HTERT RPE-1 (cell line): ENCODE results near the gene ADGRL4.
"Not testable (repeated sequence)": the region's sequence is repeated elsewhere in the genome, so short reads cannot be mapped to it uniquely, and the experiment has no call there.

ENCODE experiments used
- in situ Hi-C: fragments of 300-500 bp; cut with MboI; formaldehyde crosslinking; loops from 4 replicates; pipeline ENCODE4 v1.14.3; 2020; ENCODE audit warnings: low sequenced_read_pairs

Gene ADGRL4

DNA sequence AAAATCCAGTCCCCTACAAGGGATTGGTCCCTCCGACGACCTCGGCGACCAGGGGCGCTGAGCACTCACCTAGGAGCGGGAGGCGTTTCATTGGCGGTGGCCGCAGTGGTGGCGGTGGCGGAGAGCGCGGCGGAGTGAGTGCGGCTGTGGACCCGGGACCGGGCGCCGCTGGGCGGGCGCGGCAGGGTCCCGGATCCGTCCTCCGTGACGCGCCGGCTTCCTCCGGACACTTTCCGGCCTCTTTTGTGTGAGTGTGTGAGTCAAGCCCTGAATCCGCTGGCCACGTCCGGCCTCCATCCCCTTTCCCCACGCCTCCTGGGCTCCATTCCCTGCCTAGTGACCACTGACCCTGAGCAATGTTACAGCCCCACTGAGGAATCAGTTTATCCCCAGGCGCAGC, at the start of gene ADGRL4:
ADGRL4 (minus strand) TSS at position 167 of the 400 bp plus-strand sequence; CDS start at position 91, 76 bp downstream.
- in situ Hi-C loops, result no loop called here

DNA sequence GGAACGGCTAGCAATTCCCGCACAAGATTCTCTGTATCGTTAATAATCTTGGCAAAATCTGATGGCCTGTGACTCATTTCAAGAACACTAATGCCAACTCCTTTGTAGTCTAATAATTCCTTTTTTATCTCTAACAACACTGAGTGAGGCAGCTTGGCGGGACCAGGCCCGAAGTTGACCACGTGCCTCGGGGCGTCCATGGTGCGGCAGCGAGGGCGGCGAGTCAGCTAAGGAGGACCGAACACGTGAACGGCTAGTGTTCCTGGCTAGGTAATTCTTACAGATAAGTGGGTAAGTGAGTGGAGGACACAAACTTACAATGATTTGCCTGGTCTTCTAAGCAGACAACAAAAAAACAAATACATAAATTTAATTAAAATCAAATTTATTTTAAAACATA, 49.3 kb upstream of the ADGRL4 start:
- in situ Hi-C loops, result no loop called here

DNA sequence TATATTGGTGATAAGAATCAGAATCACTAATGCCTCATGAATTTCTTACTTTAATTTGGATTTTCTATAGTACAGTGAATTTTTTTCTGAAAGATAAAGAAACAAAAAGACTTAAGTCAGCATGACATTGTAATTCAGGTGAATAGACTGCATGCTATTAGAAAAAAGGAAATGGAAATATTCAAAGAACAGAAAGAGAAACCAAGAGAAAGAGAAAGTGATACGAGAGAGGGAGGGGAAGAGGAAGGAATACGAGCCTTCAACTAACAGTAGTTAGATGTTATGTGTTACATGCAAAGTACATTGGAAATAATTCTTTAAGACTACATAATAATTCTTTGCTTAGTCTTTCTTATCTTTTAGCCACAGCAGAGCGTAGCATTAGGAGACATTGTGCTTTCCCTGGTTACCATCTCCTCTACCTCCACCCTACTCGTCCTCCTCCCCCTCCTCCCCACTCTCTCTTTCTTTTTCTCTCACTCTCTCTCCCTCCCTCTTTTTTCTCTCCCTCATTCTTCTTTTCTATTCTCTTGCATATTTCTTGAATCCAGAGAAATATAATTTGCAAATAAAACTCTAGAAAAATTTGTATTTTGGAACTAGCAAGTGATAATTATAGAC, 46.4 kb upstream of the ADGRL4 start:
- in situ Hi-C loops, result no loop called here

DNA sequence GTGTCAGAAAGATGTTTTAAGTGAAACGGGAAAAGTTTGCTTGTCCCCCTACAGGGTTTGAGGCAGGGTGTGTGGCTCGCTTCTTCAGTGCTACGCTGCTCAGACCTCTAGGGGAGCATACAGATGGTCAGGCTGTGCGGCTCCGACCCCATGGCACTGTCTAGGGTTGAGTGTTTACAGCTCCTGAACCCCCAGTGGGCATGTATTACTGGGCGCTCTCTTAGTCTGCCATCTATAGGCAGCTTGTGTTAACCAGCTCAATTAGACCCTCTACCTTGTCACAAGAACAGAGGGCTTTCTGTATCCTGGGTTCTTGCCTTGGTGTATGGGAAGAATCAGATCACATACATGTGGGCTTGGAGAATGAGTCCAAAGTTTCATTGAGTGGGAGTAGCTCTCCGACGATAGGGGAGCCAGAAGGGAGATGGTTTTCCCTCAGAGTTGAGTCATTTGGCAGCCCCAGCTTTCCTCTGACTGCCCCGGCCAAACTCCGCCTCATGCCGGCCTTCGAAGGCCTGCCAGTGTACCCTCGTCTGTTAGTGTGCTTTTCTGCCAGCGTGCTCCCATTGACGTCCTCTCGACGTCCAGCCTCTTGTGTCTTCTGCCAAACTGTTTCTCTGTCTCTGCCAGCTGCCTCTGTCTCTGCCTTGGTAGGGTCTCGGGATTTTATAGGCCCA, 38.6 kb upstream of the ADGRL4 start:
- in situ Hi-C loops, result no loop called here

DNA sequence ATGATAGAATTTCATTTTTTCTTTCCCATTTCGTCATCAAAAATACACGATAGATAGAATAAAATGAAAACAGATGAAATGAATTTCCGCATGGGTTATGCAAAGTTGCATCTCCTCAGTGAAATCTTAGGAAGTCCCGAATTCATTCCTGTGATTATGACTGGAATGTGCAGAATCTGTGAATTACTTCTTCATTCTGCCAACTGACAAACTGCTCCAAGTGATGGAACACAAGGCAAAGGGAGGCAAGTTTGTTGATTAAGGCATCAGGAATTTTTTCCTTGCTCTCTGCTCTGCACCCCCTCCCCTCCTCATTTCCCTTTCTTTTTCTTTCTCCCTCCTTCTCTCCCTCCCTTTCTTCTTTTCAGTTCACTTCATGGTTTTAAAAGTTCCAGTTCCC, 37.0 kb upstream of the ADGRL4 start:
- in situ Hi-C loops, result no loop called here

DNA sequence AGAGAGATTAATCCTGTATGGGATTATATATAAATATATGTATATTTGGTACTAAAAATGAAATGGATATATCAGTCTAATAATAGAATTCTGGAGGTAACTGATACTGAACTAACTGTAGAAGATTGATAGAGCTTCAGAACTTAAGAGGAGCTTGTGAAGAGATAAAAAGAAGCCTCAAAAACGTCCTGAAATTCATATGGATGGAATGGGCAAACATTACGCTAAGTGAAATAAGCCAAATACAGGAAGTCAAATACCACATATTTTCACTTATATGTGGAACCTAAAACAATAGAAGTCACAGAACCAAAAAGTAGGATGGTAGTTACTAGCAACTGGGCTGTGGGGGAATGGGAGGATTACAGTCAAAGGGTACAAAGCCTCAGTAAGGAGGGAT, 36.0 kb upstream of the ADGRL4 start:
- in situ Hi-C loops, result no loop called here

DNA sequence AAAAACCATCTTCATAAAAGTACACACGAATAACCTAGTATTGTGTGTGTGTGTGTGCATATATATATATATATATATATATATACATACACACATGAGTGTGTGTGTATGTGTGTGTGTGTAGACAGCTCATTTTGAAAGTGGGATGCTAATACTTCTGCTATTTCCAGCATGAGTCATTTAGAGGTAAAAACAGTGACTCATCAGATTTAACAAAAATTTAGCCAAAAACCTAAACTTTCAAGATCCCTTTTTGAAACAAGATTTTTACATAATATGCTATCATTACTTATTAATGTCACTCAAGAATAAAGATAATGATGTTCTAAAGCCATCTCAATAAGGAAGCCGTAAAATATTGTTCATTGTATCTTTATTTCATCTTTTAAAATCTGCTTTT, 35.6 kb upstream of the ADGRL4 start:
- in situ Hi-C loops, result no loop called here

DNA sequence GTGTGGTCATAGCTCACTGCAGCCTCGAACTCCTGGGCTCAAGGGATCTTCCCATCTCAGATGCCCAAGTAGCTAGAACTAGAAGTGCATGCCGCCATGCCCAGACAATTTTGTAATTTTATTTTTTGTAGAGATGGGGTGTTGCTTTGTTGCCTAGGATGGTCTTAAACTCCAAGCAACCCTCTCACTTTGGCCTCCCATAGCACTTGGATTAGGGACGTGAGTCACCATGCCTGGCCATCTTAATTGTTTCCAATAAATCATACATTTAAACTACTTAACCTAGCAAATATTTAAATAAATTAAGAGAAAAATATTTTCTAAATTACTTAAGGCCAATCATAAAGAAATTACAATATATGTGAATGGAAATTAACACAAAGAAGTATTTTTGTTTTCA, 35.1 kb upstream of the ADGRL4 start:
- in situ Hi-C loops, result no loop called here

DNA sequence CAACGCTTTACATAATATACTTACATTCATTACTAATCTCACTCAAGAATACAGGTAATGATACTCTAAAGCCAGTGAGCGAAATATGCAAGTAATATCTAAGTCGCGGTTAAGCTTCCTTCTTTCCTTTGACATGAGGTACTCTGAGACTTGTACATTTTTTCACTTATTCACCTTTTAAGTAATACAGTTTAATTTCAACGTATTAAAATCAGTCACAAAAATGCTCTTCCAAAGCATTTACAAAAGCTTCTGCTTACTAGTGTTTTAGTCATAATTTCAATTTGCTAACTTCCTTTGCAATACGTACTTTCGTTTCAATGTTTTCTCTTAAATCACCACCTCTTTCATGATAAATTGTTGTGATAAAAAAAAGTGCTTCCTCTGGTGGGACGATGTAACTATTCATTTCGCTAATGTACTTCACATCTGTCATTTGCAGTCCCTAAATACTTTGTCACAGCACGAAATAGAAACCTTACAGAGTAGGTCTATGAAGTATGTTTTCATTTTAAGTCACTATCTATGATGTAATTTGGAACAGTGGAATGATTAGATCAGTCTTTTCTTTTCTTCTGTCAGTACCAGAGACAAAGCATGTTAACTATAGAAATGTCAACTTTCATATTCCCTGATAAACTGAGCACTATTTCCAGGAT, 34.0 kb upstream of the ADGRL4 start:
- in situ Hi-C loops, result no loop called here

DNA sequence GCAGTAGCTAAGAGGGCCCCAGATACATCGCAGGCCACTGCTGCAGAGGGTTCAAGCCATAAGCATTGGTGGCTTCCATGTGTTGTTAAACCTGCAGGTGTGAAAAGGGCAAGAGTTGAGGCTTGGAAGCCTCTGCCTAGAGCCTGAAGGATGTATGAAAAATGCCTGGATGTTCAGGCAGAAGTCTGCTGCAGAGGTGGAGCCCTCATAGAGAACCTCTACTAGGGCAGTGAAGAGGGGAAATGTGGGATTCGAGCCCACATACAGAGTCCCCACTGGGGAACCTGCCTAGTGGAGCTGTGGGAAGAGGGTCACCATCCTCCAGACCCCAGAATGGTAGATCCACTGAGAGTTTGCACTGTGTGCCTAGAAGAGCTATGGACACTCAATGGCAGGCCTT, 30.6 kb upstream of the ADGRL4 start:
- in situ Hi-C loops, result no loop called here

DNA sequence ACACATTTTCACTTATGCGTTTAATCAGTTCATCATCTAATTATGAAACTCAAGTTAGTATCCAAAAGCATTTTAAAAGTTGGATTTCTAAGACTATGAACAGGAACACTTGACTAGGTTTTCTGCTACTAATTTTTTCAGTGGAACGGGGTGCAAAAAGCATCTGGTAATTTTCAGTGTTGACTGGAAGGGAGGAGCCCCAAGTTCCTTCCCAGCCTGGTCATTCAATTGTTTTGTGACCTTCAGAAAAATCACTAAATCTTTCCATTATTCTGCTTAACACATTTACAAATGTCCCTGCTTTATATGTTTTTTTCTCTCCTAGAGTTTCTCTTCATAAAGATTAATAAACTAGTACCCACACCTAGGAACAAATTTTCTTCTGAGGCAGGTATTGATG, 6.0 kb upstream of the ADGRL4 start:
- in situ Hi-C loops, result no loop called here

DNA sequence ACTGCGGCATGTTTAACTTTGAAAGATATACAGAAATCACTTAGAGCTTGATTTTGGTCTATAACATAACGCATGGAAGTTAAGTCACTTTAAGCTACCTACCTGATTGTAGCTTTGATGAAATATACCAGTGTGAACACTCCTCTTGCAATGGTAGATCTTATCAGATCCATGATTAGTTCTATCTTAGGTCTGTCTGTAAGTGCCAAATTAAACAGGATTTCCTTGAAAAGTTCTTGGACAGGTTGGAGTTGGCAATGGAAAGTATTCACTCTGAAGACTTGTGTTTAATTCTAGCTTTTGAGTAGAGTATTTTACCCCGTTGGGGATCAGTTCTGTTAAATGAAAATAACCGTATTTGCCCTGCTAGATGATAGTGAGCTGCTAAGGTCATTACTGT, 4.1 kb upstream of the ADGRL4 start:
- in situ Hi-C loops, result no loop called here

DNA sequence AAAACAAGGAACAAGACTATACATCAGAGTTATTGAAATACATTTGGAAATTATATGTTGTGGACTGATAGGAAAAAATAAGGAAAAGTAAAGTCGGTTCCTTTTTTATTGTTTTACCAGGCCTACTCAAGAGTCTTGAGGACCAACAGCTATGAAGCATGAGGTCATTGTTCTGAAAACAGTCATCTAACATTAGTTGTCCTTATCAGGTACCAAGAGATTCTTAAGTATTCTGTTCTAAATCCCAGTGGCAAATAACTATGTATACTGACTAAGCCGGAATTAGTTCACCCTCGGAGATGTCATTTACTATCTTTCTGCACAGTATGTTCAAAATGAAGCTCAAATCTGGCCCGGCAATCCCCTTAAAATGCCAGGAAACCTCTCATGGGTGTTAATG, 585 bp downstream of the ADGRL4 start:
- in situ Hi-C loops, result no loop called here

DNA sequence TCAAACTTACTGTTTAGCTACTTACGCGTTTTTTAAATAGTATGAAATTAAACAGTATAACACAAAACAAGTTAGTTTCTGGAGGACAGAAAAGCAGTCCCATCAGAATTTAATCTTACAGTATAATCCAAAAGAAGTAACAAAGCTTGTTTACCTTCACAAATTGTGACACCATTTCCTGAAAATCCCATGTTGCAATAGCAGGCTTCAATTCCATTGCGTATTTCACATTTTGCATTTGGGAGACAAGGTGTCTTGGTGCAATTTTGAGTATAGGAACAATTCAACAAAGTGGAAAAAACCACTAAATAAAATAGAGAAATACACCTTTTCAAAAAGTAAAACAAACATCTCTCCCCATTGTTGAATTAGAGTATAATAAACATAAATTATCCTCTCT, 1.6 kb downstream of the ADGRL4 start:
- in situ Hi-C loops, result no loop called here

DNA sequence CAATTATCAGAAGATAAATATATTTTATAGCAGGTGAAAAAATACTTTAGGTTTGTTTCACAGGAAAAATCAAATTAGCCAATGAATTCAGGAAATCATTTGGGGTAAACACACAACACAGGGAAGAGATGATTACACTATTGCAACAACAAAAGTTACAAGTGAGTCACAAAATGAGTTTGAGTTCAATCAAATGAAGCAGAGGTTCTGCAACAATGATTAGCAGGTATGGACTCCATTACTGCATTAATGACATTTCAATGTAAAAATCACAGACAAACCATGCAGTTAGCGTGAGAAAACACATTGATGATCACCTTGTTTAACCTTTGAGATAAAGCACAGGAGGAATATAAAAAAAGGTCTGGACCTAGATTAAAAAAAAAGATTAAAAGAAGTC, 9.7 kb downstream of the ADGRL4 start:
- in situ Hi-C loops, result no loop called here

DNA sequence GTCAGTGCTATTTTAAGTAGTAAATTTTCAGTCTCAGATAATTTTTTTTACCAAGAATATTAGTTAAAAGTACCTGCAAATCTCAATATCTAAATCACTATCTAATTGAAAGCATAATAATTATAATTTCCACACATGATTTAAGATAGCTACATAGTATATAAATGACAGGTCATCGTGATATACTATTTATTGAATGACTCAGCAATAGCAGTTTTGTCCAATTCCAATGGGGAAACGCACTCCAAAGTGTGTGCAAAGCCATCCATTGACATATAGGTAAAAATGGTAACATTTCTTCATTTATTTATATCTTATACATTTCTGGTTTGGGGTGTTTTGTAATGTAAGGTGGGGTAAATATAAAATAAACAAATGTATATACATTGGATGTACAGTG, 19.5 kb downstream of the ADGRL4 start:
- in situ Hi-C loops, result no loop called here

DNA sequence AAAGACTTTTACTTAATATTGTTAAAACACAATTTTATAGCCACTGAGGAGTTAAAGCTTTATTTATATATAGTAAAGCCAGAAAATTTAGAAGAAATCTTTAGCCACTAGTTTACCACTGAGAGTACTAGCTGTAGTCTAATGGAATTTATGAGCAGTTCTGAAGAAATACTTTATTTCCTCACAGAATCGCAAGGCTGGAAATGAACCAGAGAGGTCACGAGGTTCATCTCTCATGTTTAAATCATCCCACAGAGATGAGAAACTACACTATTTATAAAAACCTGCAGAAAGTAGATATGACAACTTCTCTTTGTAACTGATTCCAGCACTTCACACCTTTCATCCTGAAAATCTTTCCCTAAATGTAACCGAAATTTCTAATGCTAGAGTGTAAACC, 26.0 kb downstream of the ADGRL4 start:
- in situ Hi-C loops, result no loop called here

DNA sequence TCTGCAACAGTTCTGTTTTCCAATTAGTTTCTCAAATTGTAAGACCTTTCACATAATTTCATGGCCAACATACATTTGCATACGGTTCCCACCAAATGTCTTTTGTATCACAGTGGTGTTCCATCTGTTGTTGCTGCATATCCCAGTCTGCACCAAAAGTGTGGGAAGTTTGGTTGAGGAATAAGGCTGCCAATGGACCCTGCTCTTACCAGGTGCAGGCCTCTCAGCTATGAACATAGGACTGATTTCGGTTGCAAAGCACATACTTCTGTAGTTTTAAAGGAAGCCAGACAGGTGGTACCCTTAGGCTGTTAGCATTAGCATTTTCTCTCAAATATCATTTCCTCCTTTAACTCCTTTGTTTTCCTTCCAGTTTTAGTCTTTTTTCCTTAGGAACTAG, 33.8 kb downstream of the ADGRL4 start:
- in situ Hi-C loops, result no loop called here

DNA sequence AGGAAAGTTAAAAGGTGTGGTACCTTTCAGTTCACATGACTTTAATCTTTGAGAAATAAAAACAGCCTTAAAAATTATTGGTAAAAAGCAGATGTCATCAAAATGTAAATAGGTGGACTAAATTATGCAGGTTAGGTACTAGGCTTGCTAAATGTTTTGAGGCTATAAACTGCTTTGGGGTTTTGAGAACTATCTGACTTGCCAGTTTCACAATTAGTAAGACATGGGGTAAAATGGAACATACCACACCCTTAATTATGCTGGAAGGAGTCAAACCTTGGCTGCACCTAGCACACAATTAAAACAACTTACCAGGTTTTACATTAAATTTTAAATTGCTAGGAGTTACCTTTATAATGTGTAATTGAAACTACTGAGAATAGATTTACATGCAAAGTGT, 39.4 kb downstream of the ADGRL4 start:
- in situ Hi-C loops, result not testable (repeated sequence)

DNA sequence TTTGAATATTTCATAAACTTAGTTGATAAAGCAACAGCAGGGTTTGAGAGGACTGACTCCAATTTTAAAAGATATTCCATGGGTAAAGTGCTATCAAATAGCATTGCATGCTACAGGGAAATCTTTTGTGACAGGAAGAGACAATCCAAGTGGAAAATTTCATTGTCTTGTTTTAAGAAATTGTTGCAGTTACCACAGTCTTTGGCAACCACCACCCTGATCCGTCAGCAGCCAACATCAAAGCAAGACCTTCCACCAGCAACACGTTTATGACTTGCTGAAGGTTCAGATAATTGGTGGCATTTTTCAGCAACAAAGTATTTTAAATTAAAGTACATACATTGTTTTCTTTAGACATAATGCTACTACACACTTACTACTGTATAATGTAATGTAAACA, 47.8 kb downstream of the ADGRL4 start:
- in situ Hi-C loops, result no loop called here

DNA sequence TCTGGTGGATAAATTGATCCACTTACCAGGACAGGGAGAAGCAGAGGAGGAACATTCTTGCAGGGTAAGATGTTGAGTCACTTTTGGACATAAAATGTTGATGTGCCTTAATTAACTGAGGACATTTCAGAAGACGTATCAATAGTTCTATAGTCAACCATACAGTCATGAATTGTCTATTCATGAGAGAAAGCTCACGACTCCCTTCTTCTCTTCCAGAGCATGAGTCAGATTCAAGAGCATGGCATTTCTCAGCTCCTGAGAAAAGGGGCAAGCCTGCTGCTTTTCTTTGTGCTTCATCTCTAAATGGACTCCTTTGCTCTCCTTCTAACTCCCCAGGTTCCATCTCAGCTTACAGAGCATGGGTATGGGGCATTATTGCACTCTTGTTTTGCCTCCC, 55.7 kb downstream of the ADGRL4 start:
- in situ Hi-C loops, result no loop called here

DNA sequence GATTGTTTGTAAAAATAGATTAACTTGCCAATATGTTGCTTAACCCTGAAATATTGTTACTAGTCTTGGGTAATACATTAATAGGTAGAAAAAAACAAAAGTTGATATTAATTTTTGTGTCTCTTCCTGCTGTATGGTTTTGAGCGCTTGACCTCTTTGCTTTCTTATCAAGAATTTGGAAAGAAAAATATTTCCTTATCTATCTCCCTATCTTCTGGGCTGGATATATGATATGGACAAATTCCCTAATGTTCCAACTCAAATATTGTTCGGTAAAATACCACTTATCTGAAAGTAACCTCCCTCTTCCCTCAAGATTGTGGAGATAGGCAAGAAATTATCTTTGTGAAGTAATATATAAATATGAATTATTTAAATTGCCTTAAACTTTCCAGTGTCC, 57.3 kb downstream of the ADGRL4 start:
- in situ Hi-C loops, result no loop called here

DNA sequence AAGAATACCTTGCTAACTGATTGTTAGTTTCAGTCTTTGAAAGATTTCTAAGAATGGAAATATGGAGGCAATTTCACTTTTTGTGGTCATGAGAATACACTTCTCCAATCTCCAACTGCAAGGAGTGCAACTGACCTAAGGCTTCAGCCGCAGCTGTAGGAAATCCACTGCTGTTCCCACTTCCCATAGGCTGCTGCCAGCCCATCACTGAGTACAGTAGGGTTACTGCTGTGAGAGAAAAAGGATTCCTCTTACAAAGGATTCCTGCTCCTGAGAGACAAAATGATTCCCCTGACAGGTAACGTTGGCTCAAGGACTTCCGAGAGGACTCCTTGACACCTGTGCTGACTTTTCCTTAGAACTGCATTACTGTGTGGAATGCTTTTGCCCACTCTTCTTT, 87.4 kb downstream of the ADGRL4 start:
- in situ Hi-C loops, result no loop called here
